Measurements from ENCODE around the gene RAB7A.

RAB7A gene

GRCh38 chr3:128726023-128727016 is at the start of gene RAB7A:
RAB7A (plus strand) TSS chr3:128726183; CDS start chr3:128795368, 69,185 bp downstream.
- DNase-seq (ENCODE audit: low read depth in 1 of 2, low spot score in 1 of 2) = peak; percentile 94 to 95

- DNase-seq (ENCODE audit: low read depth in 1 of 2, low spot score in 1 of 2) = no peak
Observed at GRCh38 chr3:128679338-128679737, 46.6 kb upstream of the RAB7A start.

GRCh38 chr3:128680603-128681368 is 45.2 kb upstream of the RAB7A start:
- DNase-seq (ENCODE audit: low read depth in 1 of 2, low spot score in 1 of 2) = peak; percentile 96 to 99

GRCh38 chr3:128681369-128681829 is 44.6 kb upstream of the RAB7A start:
- DNase-seq (ENCODE audit: low read depth in 1 of 2, low spot score in 1 of 2) = no peak

GRCh38 chr3:128683957-128684356 is 42.0 kb upstream of the RAB7A start:
- no peak for DNase-seq (ENCODE audit: low read depth in 1 of 2, low spot score in 1 of 2)

- no peak for DNase-seq (ENCODE audit: low read depth in 1 of 2, low spot score in 1 of 2)
Observed at GRCh38 chr3:128684986-128685726, 40.8 kb upstream of the RAB7A start.

- no peak for DNase-seq (ENCODE audit: low read depth in 1 of 2, low spot score in 1 of 2)
Observed at GRCh38 chr3:128686465-128686864, 39.5 kb upstream of the RAB7A start.

- DNase-seq (ENCODE audit: low read depth in 1 of 2, low spot score in 1 of 2) = no peak
Observed at GRCh38 chr3:128689060-128689459, 36.9 kb upstream of the RAB7A start.

- no peak for DNase-seq (ENCODE audit: low read depth in 1 of 2, low spot score in 1 of 2)
Observed at GRCh38 chr3:128693696-128694095, 32.3 kb upstream of the RAB7A start.

GRCh38 chr3:128697341-128697740 is 28.6 kb upstream of the RAB7A start:
- no peak for DNase-seq (ENCODE audit: low read depth in 1 of 2, low spot score in 1 of 2)

GRCh38 chr3:128698211-128699047 is 27.6 kb upstream of the RAB7A start:
- no peak for DNase-seq (ENCODE audit: low read depth in 1 of 2, low spot score in 1 of 2)

GRCh38 chr3:128701342-128702212 is 24.4 kb upstream of the RAB7A start:
- no peak for DNase-seq (ENCODE audit: low read depth in 1 of 2, low spot score in 1 of 2)

- DNase-seq (ENCODE audit: low read depth in 1 of 2, low spot score in 1 of 2) = no peak
Observed at GRCh38 chr3:128702391-128702790, 23.6 kb upstream of the RAB7A start.

GRCh38 chr3:128703561-128703960 is 22.4 kb upstream of the RAB7A start:
- no peak for DNase-seq (ENCODE audit: low read depth in 1 of 2, low spot score in 1 of 2)

GRCh38 chr3:128706086-128706615 is 19.8 kb upstream of the RAB7A start:
- DNase-seq (ENCODE audit: low read depth in 1 of 2, low spot score in 1 of 2) = no peak

- DNase-seq (ENCODE audit: low read depth in 1 of 2, low spot score in 1 of 2) = no peak
Observed at GRCh38 chr3:128707928-128708494, 18.0 kb upstream of the RAB7A start.

- no peak for DNase-seq (ENCODE audit: low read depth in 1 of 2, low spot score in 1 of 2)
Observed at GRCh38 chr3:128709038-128709437, 16.9 kb upstream of the RAB7A start.

- no peak for DNase-seq (ENCODE audit: low read depth in 1 of 2, low spot score in 1 of 2)
Observed at GRCh38 chr3:128709506-128710210, 16.3 kb upstream of the RAB7A start.
